BJ (cell line): ENCODE measurements around the gene PHF2. TPM values are rescaled to one million over a fixed set of nuclear protein-coding genes. Genes with fewer than 3 reads are reported as not detected.

Experiments used
- CTCF ChIA-PET: fragments of 350-600 bp; formaldehyde crosslinking; extraction: SDS; loops from one replicate; lab custom pipeline; 2021; ENCODE audit warnings: antibody characterized with exemption, inconsistent platforms; lab: Yijun Ruan, JAX
- POLR2A ChIA-PET: fragments of 300-600 bp; sonication (Branson Sonifier 250); formaldehyde crosslinking; extraction: SDS; loops from one replicate; lab custom pipeline; 2021; ENCODE audit warnings: antibody characterized with exemption; lab: Charles Lee
- DNase-seq: peaks from one replicate; pipeline ENCODE4 v3.0.0-alpha.2; 2011; ENCODE audit warnings: low read depth
- H3K27me3 ChIP-seq: 2 replicates; pipeline ENCODE4 v1.6.0; 2011; ENCODE audit warnings: low read length; ENCODE audit not compliant: control insufficient read depth, insufficient read depth
- H3K36me3 ChIP-seq: 2 replicates; pipeline ENCODE4 v1.5.1; 2011; ENCODE audit warnings: low read length; ENCODE audit not compliant: control insufficient read depth, insufficient read depth
- H3K4me3 ChIP-seq: 2 replicates; pipeline ENCODE4 v1.5.1; 2011; ENCODE audit warnings: low read depth, mild to moderate bottlenecking, control low read depth, low read length
- CTCF ChIP-seq: IDR thresholded peaks from 2 replicates; pipeline ENCODE4 v1.5.1; 2011; ENCODE audit warnings: low read depth, mild to moderate bottlenecking, control low read depth, inconsistent platforms, low read length, moderate library complexity; ENCODE audit not compliant: insufficient read depth
- polyA plus RNA-seq: library from polyadenylated mRNA; depleted of rRNA; stranded (reverse); fragments of >200 nt; gene quantifications from 2 replicates; pipeline ENCODE4 v1.2.3, GENCODE V29; 2011

Gene PHF2
- polyA plus RNA-seq, 1 experiment = 9.4 TPM

DNA sequence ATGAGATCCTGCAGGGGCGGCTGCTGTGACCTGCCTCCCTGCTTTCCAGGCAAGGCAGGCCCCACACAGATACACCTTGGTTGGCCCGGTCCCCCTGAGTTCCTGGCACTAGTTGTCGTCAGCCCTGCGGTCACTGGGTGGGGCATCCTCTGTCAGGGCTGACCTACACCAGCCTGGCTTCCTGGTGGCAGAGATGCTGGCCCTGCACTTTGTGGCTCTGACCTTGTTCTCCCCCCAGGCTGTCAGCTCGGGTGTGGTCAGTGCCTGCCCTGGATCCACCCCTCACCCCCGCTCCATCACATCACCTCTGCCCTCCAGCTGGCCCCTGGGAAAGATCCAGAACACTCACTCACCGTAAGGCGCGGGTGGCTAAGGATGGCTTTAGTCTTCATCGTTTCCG is 74.1 kb downstream of the PHF2 start:
- no peaks in the 10 kb centered on the region for H3K27me3 ChIP-seq
- ChIA-PET CTCF (interaction anchor here (0.7 kb wide), 1 partner anchor 32 kb away, joined by 3 read pairs; no protein-coding TSS in a partner anchor), POLR2A (no interaction called here)
- peaks cover 29% of the 10 kb centered on the region for H3K36me3 ChIP-seq
- no peak for TF ChIP-seq CTCF
- H3K4me3 ChIP-seq = no peak overlapping the region
- no peak for DNase-seq

DNA sequence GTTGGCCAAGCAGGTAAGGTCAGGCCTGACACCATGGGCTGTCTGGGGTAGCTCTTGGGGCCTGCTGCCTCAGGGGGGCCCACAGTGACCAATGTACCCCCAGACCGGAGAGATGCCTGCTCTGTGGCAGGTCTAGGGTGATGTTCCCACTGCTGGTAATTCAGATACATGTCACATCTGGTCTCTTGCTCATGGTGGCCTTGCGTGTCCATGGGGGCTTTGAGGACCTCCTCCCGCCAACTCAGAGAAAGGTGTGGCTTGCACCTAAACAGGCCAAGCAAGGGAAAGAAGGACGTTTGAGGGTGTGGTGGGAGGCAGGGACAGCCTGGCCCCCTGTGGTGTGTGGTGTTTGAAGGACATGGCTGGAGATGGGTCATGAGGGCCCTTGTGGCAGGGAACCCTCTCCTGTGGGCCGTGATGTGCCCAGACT is 75.2 kb downstream of the PHF2 start:
- TF ChIP-seq CTCF = no peak
- peaks cover 20% of the 10 kb centered on the region for H3K36me3 ChIP-seq
- DNase-seq = no peak
- ChIA-PET CTCF (no interaction called here), POLR2A (no interaction called here)
- H3K4me3 ChIP-seq = no peak overlapping the region
- H3K27me3 ChIP-seq = no peaks in the 10 kb centered on the region

DNA sequence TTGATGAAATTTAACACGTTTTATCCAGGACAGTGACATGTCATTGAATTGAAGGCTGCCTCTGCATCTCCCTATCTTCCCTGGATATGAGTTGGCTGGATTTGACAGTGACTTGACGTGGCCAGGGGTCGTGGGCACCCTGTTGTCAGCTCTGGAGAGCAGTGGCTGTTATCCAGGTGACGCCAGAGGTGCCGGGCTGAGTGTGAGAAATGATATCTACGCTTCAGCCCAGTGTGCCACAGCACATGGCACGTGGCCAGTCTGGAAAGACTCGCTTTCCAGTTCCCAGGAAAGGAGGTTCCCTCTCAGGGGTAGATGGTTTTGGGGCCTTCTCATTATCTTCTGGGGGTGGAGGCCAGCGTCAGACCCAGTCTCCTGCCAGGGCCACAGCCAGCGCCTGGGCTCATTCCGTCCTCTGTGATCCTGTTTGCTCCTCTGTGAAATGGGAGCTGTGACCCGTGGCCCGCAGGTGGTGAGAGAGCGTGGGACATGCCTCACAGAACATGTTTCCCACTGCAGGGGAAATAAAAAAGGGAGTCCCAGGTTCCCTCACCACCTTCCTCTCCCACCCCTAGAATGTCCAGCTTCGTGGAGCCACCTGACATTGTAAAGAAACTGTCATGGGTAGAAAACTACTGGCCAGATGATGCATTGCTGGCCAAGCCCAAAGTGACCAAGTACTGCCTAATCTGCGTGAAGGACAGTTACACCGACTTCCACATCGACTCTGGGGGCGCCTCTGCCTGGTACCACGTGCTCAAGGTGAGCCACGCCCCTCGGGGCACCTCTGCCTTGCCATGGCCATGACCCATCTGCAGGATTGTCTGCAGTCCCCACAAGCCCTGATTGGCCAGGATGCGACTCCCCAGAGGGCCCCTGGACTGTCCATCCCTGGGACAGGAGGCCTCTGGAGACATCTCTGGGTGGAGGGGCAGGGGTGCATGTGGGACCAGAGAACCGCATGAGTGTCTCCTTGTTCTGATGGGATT is 76.5 kb downstream of the PHF2 start:
- Histone ChIP-seq H3K36me3 (peaks cover 21% of the 10 kb centered on the region), H3K27me3 (no peaks in the 10 kb centered on the region), H3K4me3 (no peak overlapping the region)
- TF ChIP-seq CTCF = no peak
- POLR2A ChIA-PET = no interaction called here
- CTCF ChIA-PET = no interaction called here
- no peak for DNase-seq

GRCh38 chr9:93653760-93654159 is 77.4 kb downstream of the PHF2 start:
- H3K4me3 ChIP-seq = no peak overlapping the region
- no peaks in the 10 kb centered on the region for H3K27me3 ChIP-seq
- CTCF ChIA-PET = no interaction called here
- POLR2A ChIA-PET = no interaction called here
- DNase-seq = no peak
- H3K36me3 ChIP-seq = peaks cover 22% of the 10 kb centered on the region
- TF ChIP-seq CTCF = no peak

- ChIA-PET CTCF (interaction anchor here (0.8 kb wide), 1 partner anchor 88 kb away, joined by 3 read pairs; no protein-coding TSS in a partner anchor), POLR2A (no interaction called here)
- no peak overlapping the region for H3K4me3 ChIP-seq
- no peak for TF ChIP-seq CTCF
- no peak for DNase-seq
- no peaks in the 10 kb centered on the region for H3K27me3 ChIP-seq
- peaks cover 23% of the 10 kb centered on the region for H3K36me3 ChIP-seq
These were observed 78.1 kb downstream of the PHF2 start for GRCh38 chr9:93654351-93654961.
